Activated naive CD4-positive, alpha-beta T cell treated with anti-CD3 and anti-CD28 coated beads, Interleukin-2, amount 10 ng/mL, durations not matched to agents 7 days and 5 days (primary cell): ENCODE measurements around the gene SCFD2.

Experiments
- CTCF ChIA-PET: fragments of 350-600 bp; sonication (Branson Sonifier 250); formaldehyde crosslinking; loops from one replicate; lab custom pipeline; 2021; ENCODE audit warnings: antibody characterized with exemption; lab: Charles Lee
- DNase-seq: peaks from one replicate; pipeline ENCODE4 v3.0.0-alpha.2; 2020
- H3K27ac Mint-ChIP-seq: one replicate; pipeline ENCODE4 v1.8.0; 2021; ENCODE audit warnings: mild to moderate bottlenecking, moderate library complexity, mixed read lengths
- H3K27me3 Mint-ChIP-seq: one replicate; pipeline ENCODE4 v1.8.0; 2021; ENCODE audit warnings: mild to moderate bottlenecking, mixed read lengths
- H3K36me3 Mint-ChIP-seq: one replicate; pipeline ENCODE4 v1.8.0; 2021; ENCODE audit warnings: mixed read lengths
- H3K4me1 Mint-ChIP-seq: one replicate; pipeline ENCODE4 v1.8.0; 2021; ENCODE audit warnings: mixed read lengths
- H3K4me3 Mint-ChIP-seq: one replicate; pipeline ENCODE4 v1.8.0; 2021; ENCODE audit warnings: mild to moderate bottlenecking, moderate library complexity, mixed read lengths
- H3K9me3 Mint-ChIP-seq: one replicate; pipeline ENCODE4 v1.8.0; 2021; ENCODE audit warnings: mixed read lengths

SCFD2 gene

DNA sequence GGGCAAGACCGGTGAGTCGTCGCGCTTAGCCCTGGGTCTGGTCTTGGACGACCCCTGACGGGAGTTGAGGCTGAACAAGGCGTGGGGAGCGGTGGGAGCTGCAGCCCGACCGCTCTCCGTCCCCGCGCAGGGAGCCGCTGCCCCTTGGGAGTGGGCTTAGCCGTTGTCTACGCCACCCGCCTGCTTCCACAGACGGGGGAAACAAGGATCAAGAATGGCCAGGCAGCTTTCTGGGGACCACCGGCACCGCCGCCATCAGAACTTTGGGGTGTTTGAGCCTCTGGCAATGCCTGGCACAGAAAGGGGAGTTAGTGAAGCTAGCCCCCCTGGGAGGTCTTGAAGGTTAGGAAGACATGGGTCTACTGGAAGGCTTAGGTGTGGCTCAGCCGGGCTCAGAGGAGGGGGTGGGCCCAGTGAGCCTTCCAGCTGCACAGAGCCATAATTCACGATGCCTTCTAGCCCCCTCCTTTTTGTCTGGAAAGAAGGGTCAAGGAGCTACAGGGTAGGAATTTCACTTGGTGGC is 503.2 kb downstream of the SCFD2 start:
- H3K27me3 Mint-ChIP-seq = peaks cover 46% of the 10 kb centered on the region
- no peaks in the 10 kb centered on the region for H3K36me3 Mint-ChIP-seq
- peak overlapping the region; percentile 72 for H3K4me3 Mint-ChIP-seq
- no peak for DNase-seq
- peaks cover 9% of the 10 kb centered on the region for H3K4me1 Mint-ChIP-seq
- peaks cover under 1% of the 10 kb centered on the region for H3K9me3 Mint-ChIP-seq
- CTCF ChIA-PET = no interaction called here
- no peak overlapping the region for H3K27ac Mint-ChIP-seq

- CTCF ChIA-PET = interaction anchor here (1.0 to 1.1 kb wide), 2 partner anchors 39 to 120 kb away, joined by 3 read pairs; no protein-coding TSS in a partner anchor
- Mint-ChIP-seq H3K27me3 (peaks cover 48% of the 10 kb centered on the region), H3K36me3 (no peaks in the 10 kb centered on the region), H3K4me3 (peak within 1 kb of the TSS; percentile 72), H3K9me3 (peaks cover 2% of the 10 kb centered on the region), H3K4me1 (peaks cover 11% of the 10 kb centered on the region), H3K27ac (no peak within 1 kb of the TSS)
- peak; percentile 87 for DNase-seq
Observed at GRCh38 chr4:52861879-52862616, 503.8 kb downstream of the SCFD2 start, which contains the start of gene RASL11B. Gene RASL11B, plus strand, starts transcription at chr4:52862317. Its CDS starts 191 bp downstream, at chr4:52862508.

GRCh38 chr4:52861171-52861823 is 504.6 kb downstream of the SCFD2 start:
- no peak overlapping the region for H3K27ac Mint-ChIP-seq
- CTCF ChIA-PET = interaction anchor here (1.0 to 1.1 kb wide), 2 partner anchors 38 to 121 kb away, joined by 3 read pairs; no protein-coding TSS in a partner anchor
- no peaks in the 10 kb centered on the region for H3K36me3 Mint-ChIP-seq
- H3K27me3 Mint-ChIP-seq = peaks cover 51% of the 10 kb centered on the region
- H3K4me3 Mint-ChIP-seq = peak overlapping the region; percentile 72
- no peak for DNase-seq
- peaks cover 17% of the 10 kb centered on the region for H3K4me1 Mint-ChIP-seq
- peaks cover 2% of the 10 kb centered on the region for H3K9me3 Mint-ChIP-seq

- CTCF ChIA-PET = no interaction called here
- H3K4me3 Mint-ChIP-seq = no peak overlapping the region
- H3K9me3 Mint-ChIP-seq = peaks cover 2% of the 10 kb centered on the region
- peaks cover 17% of the 10 kb centered on the region for H3K4me1 Mint-ChIP-seq
- peaks cover 52% of the 10 kb centered on the region for H3K27me3 Mint-ChIP-seq
- H3K27ac Mint-ChIP-seq = no peak overlapping the region
- H3K36me3 Mint-ChIP-seq = no peaks in the 10 kb centered on the region
- DNase-seq = no peak
Observed at GRCh38 chr4:52860361-52860760, 505.5 kb downstream of the SCFD2 start.

GRCh38 chr4:52856801-52857200 is 509.1 kb downstream of the SCFD2 start:
- Mint-ChIP-seq H3K36me3 (no peaks in the 10 kb centered on the region), H3K27ac (no peak overlapping the region), H3K9me3 (peaks cover 2% of the 10 kb centered on the region), H3K4me3 (no peak overlapping the region), H3K27me3 (peaks cover 36% of the 10 kb centered on the region), H3K4me1 (peaks cover 17% of the 10 kb centered on the region)
- peak; percentile 36 for DNase-seq
- CTCF ChIA-PET = interaction anchor here (0.6 kb wide), 1 partner anchor 471 kb away, joined by 3 read pairs; no protein-coding TSS in a partner anchor

DNA sequence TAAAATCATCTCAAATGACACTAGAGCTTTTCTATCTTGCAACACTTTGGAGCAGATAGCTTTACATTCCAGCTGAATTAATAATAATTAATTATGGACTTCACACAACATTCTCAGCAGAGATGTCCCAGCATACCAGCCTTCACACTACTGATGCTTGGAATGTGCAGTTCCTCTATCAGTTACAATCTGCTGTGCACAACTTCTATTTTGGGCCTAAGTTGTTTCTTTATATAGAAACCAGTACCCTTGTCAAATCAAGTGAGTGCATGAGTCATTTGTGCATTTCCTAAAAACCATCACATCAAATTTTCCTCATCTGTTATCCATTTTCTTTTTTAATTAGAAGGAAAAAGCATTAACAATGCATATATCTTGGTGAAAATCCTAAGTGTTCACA is 512.5 kb downstream of the SCFD2 start:
- Mint-ChIP-seq H3K27ac (no peak overlapping the region), H3K27me3 (peaks cover 12% of the 10 kb centered on the region), H3K36me3 (no peaks in the 10 kb centered on the region), H3K4me3 (no peak overlapping the region), H3K9me3 (peaks cover 2% of the 10 kb centered on the region), H3K4me1 (peaks cover 7% of the 10 kb centered on the region)
- CTCF ChIA-PET = interaction anchor here (0.6 to 1.4 kb wide), 2 partner anchors 23 to 58 kb away, joined by 3 read pairs; no protein-coding TSS in a partner anchor
- no peak for DNase-seq

DNA sequence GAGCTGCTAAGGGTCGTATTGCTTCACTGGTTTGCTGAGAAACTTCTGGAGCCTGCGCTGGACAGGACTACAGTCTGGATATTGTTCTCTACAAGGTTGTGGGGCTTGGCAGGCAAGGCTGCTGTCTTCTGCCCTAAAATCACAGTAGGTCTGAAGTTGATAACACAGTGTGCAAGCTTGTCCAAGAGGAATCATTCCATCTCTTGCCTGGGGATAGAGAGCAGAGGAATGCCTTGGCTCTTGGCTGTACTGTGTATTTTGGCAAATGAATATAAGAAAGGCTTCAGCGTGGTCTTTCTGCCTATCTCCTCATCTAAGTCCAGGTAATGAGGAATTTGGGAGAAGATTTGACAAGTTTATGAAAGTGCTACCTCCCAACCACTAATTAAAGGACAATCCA is 513.1 kb downstream of the SCFD2 start:
- Mint-ChIP-seq H3K27me3 (peaks cover 10% of the 10 kb centered on the region), H3K4me1 (peaks cover 7% of the 10 kb centered on the region), H3K4me3 (no peak overlapping the region), H3K27ac (no peak overlapping the region), H3K36me3 (no peaks in the 10 kb centered on the region), H3K9me3 (peaks cover 2% of the 10 kb centered on the region)
- DNase-seq = no peak
- CTCF ChIA-PET = interaction anchor here (1.4 kb wide), 1 partner anchor 59 kb away, joined by 3 read pairs; no protein-coding TSS in a partner anchor

GRCh38 chr4:52852041-52852440 is 513.8 kb downstream of the SCFD2 start:
- Mint-ChIP-seq H3K27ac (no peak overlapping the region), H3K9me3 (no peaks in the 10 kb centered on the region), H3K4me3 (no peak overlapping the region), H3K36me3 (no peaks in the 10 kb centered on the region), H3K27me3 (peaks cover 8% of the 10 kb centered on the region), H3K4me1 (peaks cover 5% of the 10 kb centered on the region)
- CTCF ChIA-PET = interaction anchor here (1.4 kb wide), 1 partner anchor 60 kb away, joined by 3 read pairs; no protein-coding TSS in a partner anchor
- no peak for DNase-seq

- Mint-ChIP-seq H3K36me3 (no peaks in the 10 kb centered on the region), H3K9me3 (no peaks in the 10 kb centered on the region), H3K4me3 (no peak overlapping the region), H3K4me1 (no peaks in the 10 kb centered on the region), H3K27me3 (no peaks in the 10 kb centered on the region), H3K27ac (no peak overlapping the region)
- DNase-seq = no peak
- CTCF ChIA-PET = no interaction called here
Observed at GRCh38 chr4:52850406-52851124, 515.3 kb downstream of the SCFD2 start.

DNA sequence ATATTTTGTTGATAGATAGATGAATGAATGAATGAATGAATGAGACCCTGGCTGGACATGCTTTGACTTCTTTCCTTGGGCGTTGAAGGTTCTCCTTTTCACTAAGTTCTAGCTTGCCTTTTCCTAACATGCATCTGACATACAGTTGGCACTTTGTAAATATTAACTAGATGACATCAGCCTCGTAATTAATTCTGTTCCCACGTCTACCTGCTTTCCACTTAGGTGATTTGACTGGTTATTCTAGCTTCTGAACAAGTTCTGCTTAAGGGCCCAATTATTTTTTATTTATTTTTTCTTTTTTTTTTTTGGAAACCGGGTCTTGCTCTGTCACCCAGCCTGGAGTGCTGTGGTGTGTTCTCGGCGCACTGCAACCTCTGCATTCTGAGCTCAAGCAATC is 517.6 kb downstream of the SCFD2 start:
- no peaks in the 10 kb centered on the region for H3K9me3 Mint-ChIP-seq
- CTCF ChIA-PET = no interaction called here
- H3K4me3 Mint-ChIP-seq = no peak overlapping the region
- peaks cover 3% of the 10 kb centered on the region for H3K27me3 Mint-ChIP-seq
- no peaks in the 10 kb centered on the region for H3K36me3 Mint-ChIP-seq
- no peak overlapping the region for H3K27ac Mint-ChIP-seq
- H3K4me1 Mint-ChIP-seq = peaks cover 2% of the 10 kb centered on the region
- DNase-seq = no peak

- Mint-ChIP-seq H3K36me3 (no peaks in the 10 kb centered on the region), H3K27ac (no peak overlapping the region), H3K4me3 (no peak overlapping the region), H3K9me3 (no peaks in the 10 kb centered on the region), H3K27me3 (peaks cover 3% of the 10 kb centered on the region), H3K4me1 (peaks cover 2% of the 10 kb centered on the region)
- CTCF ChIA-PET = interaction anchor here (0.9 kb wide), 1 partner anchor 21 kb away, joined by 3 read pairs; no protein-coding TSS in a partner anchor
- no peak for DNase-seq
Observed at GRCh38 chr4:52846502-52846901, 519.4 kb downstream of the SCFD2 start.

DNA sequence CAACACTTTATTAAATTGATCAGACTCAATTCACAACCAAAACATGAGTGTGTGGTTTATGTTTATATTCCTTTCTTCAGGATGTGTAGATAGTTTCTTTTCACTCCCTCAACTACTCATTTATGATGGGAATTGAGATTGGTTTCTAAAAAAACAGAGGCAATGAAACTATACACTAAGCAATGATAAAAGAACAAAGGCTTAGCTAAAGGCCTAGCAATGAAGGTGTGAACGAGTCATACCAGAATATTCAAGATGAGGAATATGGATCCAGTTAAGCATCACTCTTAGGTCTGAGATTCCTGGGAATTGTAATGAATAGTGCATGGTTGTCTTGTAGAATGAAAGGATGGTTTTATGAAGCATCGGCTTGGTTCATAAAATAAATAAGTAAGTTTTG is 521.3 kb downstream of the SCFD2 start:
- Mint-ChIP-seq H3K27ac (no peak overlapping the region), H3K4me1 (peaks cover 2% of the 10 kb centered on the region), H3K27me3 (peaks cover 6% of the 10 kb centered on the region), H3K4me3 (no peak overlapping the region), H3K36me3 (no peaks in the 10 kb centered on the region), H3K9me3 (no peaks in the 10 kb centered on the region)
- DNase-seq = no peak
- CTCF ChIA-PET = interaction anchor here (1.6 kb wide), 1 partner anchor 50 kb away, joined by 3 read pairs; no protein-coding TSS in a partner anchor

DNA sequence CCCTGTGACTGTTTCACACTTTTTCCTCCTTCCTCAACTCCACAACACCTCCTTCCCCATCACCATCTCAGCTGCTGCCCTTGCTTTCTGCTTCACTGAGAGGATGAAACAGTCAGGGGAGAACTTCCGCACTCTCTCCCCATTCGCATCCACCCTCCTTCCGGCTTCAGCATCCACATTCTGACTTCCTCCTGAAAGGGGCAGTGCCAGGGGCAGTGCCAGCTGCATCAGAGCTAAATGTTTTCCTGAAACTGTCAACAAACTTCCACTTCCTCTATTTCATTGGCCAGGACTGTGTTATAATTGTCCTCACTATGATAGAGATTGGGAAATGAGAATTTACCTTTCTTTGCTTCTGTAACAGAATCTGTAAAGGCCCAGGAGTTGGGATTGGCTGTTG is 521.9 kb downstream of the SCFD2 start:
- Mint-ChIP-seq H3K27ac (peak overlapping the region; percentile 39), H3K4me3 (no peak overlapping the region), H3K36me3 (no peaks in the 10 kb centered on the region), H3K4me1 (peaks cover 2% of the 10 kb centered on the region), H3K27me3 (peaks cover 6% of the 10 kb centered on the region), H3K9me3 (no peaks in the 10 kb centered on the region)
- no peak for DNase-seq
- CTCF ChIA-PET = interaction anchor here (1.6 kb wide), 1 partner anchor 51 kb away, joined by 3 read pairs; no protein-coding TSS in a partner anchor

- no peak for DNase-seq
- H3K36me3 Mint-ChIP-seq = no peaks in the 10 kb centered on the region
- no peak overlapping the region for H3K27ac Mint-ChIP-seq
- H3K4me3 Mint-ChIP-seq = no peak overlapping the region
- peaks cover 12% of the 10 kb centered on the region for H3K27me3 Mint-ChIP-seq
- peaks cover 2% of the 10 kb centered on the region for H3K4me1 Mint-ChIP-seq
- CTCF ChIA-PET = no interaction called here
- H3K9me3 Mint-ChIP-seq = no peaks in the 10 kb centered on the region
Observed at GRCh38 chr4:52843351-52843750, 522.5 kb downstream of the SCFD2 start.
